Measurements from ENCODE around the gene ENHO. TPM values are rescaled to one million over a fixed set of nuclear protein-coding genes. Genes with fewer than 3 reads are reported as not detected.

The ENHO gene
- polyA plus RNA-seq = not detected

DNA sequence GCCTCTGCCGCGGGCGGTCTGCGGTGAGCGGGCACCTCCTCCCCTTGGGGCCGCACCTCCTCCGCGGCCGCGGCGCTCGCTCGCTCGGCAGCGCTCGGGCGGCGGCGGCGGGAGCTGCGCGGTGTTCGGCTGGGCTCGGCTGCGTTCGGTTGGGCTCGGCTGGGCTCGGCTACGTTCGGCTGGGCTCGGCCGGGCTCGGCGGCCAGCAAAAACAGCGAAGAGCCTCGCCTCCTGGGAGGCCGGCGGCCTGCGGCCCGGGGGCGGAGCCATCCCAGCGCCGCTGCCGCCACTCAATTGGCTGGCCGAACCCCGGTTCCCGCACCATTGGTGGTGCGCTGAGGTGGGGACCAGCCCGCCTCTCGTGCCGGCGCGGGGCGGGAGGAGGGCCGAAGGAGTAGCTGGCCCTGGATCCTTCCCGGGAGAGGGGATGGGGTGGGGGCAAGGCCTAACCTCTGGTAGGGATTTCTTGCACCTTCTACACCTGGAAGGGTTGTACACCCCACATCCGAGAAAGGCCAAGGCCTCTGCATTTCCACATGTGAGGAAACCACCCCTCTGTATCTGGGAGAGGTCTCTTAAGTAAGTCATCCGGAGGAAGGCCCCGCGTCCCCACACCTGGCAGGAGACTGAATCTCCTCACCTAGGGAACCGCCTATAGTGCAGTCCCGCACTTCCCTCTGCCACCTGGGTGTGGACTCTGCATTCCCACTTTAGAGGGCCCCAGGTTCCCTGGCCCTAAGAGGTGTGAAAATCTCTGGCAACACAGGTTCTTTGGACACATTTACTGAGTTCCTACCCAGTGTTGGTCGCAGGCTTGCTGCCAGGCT is at the start of gene ENHO:
ENHO (minus strand) TSS at position 20 of the 827 bp plus-strand sequence. CDS start 1,295 bp downstream, outside the sequence.
- peak within 1 kb of the TSS in 1 of 3 donors; percentile 39 for H3K27ac Mint-ChIP-seq
- H3K4me1 Mint-ChIP-seq = peaks cover 0 to 11% (median 6%) of the 10 kb centered on the region in 3 donors
- H3K27me3 Mint-ChIP-seq = peaks cover 8% of the 10 kb centered on the region
- H3K4me3 Mint-ChIP-seq = peak within 1 kb of the TSS; percentile 71 to 93 (median 82)
- no peaks in the 10 kb centered on the region for H3K36me3 Mint-ChIP-seq
- peaks cover 0 to 2% (median 0%) of the 10 kb centered on the region in 3 donors for H3K9me3 Mint-ChIP-seq

DNA sequence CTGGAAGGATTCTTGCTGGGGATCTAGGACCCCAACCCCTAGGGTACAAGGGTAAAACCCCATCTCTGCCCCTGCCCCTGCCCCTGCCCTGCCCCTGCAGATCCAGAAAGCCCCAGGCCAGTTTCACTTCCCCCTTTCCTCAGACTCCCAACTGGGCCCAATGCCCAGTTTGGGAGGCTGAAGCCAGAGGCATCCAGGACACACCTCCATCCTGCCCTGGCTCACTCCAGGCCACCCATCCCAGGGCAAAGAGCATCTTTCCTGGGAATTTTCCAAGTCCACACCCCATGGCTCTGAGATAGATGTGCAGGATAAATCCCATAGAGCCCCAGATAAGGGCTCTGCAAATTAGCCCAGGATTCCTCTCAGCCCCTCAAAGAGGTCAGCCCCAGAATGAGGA is 49.3 kb upstream of the ENHO start:
- Mint-ChIP-seq H3K4me1 (peaks cover 0 to 2% (median 2%) of the 10 kb centered on the region in 3 donors), H3K9me3 (no peaks in the 10 kb centered on the region), H3K27ac (no peak overlapping the region), H3K4me3 (peak overlapping the region in 1 of 4 donors; percentile 57), H3K27me3 (peaks cover 28% of the 10 kb centered on the region), H3K36me3 (no peaks in the 10 kb centered on the region)

DNA sequence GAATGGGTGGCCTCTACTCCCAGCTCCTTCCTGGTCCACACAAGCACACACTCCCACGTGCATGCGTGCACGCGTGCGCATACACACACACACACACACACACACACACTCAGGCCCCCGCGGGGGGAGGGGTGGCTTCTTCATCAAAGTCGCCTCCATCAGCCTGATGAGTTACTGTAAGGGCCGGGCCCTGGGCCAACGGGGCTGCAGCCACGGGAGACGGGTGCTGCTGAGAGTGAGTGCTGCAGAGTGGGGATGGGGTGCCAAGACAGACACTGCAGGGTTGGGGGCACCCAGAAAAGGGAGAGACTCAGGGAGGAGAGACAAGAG is 48.7 kb upstream of the ENHO start:
- Mint-ChIP-seq H3K27me3 (peaks cover 26% of the 10 kb centered on the region), H3K4me1 (peaks cover 0 to 2% (median 1%) of the 10 kb centered on the region in 3 donors), H3K4me3 (no peak overlapping the region), H3K27ac (no peak overlapping the region), H3K36me3 (no peaks in the 10 kb centered on the region), H3K9me3 (no peaks in the 10 kb centered on the region)

DNA sequence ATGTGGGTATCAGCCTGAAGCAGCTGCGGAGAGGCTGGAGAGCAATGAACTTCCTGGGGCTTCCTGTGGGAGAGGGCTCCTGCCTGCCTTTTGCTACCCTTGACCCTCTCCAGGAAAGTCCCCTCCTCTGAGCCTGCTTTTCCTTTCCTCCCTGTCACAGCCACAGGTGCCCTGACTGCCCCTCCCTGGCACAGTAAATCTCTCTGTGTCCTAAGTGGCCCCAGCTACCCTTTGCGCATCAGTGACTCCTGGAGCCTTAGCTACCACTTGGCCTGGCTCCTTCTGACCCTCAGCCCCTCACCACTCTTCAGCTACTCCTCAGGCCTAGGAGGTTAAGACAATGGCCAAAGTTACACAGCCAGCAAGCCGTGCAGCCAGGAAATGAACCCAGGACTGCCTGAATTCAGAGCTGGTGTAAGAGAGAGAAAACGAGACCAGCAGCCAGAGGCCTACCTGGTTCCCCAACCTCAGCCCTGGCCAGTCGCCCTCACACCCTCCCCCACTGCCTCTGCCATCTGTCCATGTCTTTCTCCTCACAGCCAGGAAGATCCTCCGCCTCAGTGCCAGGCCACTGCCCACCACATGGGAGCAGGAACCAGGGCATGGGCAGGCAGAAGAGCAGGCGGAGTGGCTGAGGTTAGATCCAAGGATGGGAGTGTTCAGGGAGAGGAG is 48.2 kb upstream of the ENHO start:
- H3K27ac Mint-ChIP-seq = no peak overlapping the region
- H3K9me3 Mint-ChIP-seq = no peaks in the 10 kb centered on the region
- peak overlapping the region in 1 of 4 donors; percentile 3 for H3K4me3 Mint-ChIP-seq
- H3K4me1 Mint-ChIP-seq = peaks cover 0 to 1% (median 0%) of the 10 kb centered on the region in 3 donors
- H3K36me3 Mint-ChIP-seq = no peaks in the 10 kb centered on the region
- H3K27me3 Mint-ChIP-seq = peaks cover 21% of the 10 kb centered on the region

DNA sequence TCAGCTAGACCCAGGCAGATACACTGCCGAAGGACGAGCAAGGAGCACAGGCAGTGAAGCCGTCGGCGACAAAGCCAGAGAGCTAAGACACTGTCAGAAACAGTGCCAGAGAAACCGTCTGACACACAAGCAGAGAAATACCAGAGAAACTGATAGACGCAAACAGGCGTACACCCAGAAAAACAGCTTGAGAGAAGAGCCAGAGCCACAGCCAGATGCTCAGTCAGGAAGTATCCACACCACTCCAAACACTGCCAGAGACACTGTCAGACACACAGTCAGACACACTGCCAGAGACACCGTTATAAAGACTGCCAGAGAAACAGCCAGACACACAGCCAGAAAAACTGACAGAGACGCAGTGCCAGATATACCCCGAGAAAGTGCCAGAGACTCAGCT is 47.6 kb upstream of the ENHO start:
- Mint-ChIP-seq H3K27me3 (peaks cover 20% of the 10 kb centered on the region), H3K4me1 (peaks cover 0 to 1% (median 0%) of the 10 kb centered on the region in 3 donors), H3K27ac (no peak overlapping the region), H3K4me3 (no peak overlapping the region), H3K36me3 (no peaks in the 10 kb centered on the region), H3K9me3 (no peaks in the 10 kb centered on the region)

DNA sequence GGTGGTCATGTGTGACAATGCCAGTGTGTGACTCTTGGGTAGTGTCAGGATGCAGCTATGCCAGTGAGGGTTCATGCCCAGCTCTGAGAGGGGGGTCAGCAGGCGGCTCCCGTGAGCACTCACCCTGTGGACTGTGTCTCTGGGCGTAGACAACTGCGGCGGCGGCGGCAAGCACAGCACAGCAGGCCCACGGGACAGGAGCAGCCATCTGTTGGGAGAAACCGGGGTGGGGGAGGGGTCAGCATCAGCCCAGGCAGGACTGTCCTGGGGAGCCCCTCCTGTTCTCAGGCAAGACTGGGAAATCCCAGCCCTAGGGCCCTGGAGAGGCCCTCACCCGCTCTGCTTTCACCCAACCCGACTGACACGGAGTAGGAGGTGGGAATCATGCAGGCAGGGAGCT is 46.0 kb upstream of the ENHO start:
- Mint-ChIP-seq H3K4me1 (peaks cover 0 to 1% (median 0%) of the 10 kb centered on the region in 3 donors), H3K4me3 (no peak overlapping the region), H3K27me3 (peaks cover 21% of the 10 kb centered on the region), H3K27ac (no peak overlapping the region), H3K9me3 (no peaks in the 10 kb centered on the region), H3K36me3 (no peaks in the 10 kb centered on the region)

DNA sequence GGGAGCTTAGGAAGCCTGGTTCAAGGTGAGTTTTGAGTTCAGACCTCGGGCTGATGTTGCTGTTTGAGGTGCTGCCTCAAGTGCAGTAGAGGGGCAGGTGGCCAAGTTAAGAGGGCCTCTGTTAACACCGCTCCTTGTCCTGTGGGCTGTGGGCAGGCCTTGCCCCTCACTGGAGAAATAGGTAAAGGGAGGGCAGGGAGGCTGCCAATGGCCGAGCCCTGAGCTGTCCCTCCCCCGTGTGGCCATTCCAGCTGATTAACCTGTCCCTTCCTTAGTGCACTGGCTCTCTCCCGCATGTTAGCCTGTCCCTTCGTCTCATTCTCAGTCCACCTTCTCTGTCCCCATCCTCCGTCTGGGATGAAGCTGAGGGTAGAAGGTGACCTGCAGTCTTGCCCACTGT is 45.3 kb upstream of the ENHO start:
- H3K36me3 Mint-ChIP-seq = no peaks in the 10 kb centered on the region
- H3K4me1 Mint-ChIP-seq = peaks cover 0 to 1% (median 0%) of the 10 kb centered on the region in 3 donors
- H3K9me3 Mint-ChIP-seq = no peaks in the 10 kb centered on the region
- H3K4me3 Mint-ChIP-seq = no peak overlapping the region
- H3K27me3 Mint-ChIP-seq = peaks cover 21% of the 10 kb centered on the region
- H3K27ac Mint-ChIP-seq = no peak overlapping the region

DNA sequence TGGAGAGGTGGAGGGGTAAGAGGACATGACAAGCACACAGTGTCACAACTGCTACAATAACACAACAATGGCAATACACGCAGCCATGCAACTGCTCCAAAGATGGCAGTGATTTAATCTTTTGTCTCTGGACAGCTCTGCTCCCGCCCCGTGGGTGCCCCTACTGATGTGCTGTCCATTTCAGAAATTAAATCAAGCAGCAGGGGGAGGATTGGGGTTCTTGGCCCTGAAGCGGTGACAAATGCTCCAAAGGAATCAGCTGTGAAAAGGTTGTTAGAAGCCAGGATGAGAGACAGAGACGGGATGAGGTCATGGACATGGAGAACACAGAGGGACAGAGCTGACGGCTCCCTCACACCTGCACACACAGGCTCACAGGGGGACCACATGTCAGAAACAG is 44.2 kb upstream of the ENHO start:
- Mint-ChIP-seq H3K4me1 (peaks cover 0 to 1% (median 0%) of the 10 kb centered on the region in 3 donors), H3K9me3 (peaks cover 0 to 3% (median 2%) of the 10 kb centered on the region in 3 donors), H3K27me3 (peaks cover 21% of the 10 kb centered on the region), H3K4me3 (no peak overlapping the region), H3K36me3 (no peaks in the 10 kb centered on the region), H3K27ac (no peak overlapping the region)

DNA sequence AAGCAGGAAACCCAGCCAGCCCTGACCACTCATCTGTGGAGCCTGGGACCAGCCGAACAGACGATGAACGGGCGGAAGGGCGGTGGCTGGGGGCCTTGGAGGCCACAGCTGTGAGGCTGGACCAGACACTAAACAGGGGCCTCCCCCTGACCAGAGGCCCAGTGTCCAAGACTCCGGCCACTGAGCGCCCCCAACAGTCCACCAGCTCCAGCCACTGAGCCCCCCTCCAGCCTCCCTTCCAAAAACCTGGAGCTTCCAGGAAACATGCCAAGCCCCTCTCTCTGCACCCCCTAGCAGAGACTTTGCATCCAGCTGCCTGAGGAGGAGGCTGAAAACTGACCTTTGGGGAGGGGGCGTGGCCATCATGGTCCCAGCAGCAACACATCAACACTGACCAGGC is 43.5 kb upstream of the ENHO start:
- peaks cover 0 to 6% (median 2%) of the 10 kb centered on the region in 3 donors for H3K9me3 Mint-ChIP-seq

DNA sequence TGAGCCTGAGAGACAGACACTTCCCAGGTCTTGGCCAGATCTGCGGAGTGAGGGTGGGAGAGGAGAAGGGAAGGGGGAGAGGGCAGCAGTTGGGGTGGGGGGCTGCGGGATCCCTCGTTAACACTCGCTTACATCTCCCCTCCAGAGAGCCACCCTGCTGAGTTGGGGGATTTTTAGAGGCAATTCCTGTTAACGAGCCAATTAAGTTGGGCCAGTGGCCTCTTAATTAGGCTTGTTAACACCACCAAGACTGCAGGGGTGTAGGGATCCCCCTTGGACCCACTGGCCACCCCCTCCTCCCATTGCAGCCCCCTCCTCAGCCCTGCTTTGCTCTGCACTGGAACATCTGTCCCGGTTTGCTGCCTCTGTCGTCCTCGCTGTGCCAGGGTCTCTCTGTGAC is 43.1 kb upstream of the ENHO start:
- peaks cover 0 to 6% (median 2%) of the 10 kb centered on the region in 3 donors for H3K9me3 Mint-ChIP-seq
- H3K4me3 Mint-ChIP-seq = no peak overlapping the region
- no peaks in the 10 kb centered on the region for H3K36me3 Mint-ChIP-seq
- no peak overlapping the region for H3K27ac Mint-ChIP-seq
- peaks cover 23% of the 10 kb centered on the region for H3K27me3 Mint-ChIP-seq
- no peaks in the 10 kb centered on the region for H3K4me1 Mint-ChIP-seq

More for the DNA sequence above, 43.5 kb upstream of the ENHO start:
- Mint-ChIP-seq H3K4me1 (no peaks in the 10 kb centered on the region), H3K36me3 (no peaks in the 10 kb centered on the region), H3K27ac (no peak overlapping the region), H3K27me3 (peaks cover 20% of the 10 kb centered on the region), H3K4me3 (no peak overlapping the region)

DNA sequence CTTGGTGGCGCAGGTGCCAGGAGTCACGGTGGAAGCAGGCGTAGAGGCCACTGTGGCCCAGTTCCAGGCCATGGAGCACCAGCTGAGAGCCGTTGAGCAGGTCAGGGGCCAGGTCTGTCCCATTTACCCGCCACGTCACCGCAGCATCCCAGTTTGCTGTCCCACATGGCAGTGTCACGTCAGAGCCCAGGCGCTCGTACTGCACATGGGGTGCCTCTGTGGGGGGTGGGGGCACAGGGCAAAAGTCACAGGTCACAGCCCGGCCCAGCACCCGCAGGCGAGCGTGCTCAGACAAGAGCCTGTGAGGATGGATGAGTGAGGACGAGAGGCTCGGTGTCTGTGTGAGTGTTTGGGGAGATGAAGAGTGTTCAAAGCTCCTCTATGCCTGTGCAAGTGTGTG is 41.8 kb upstream of the ENHO start:
- Mint-ChIP-seq H3K9me3 (peaks cover 0 to 6% (median 2%) of the 10 kb centered on the region in 3 donors), H3K36me3 (no peaks in the 10 kb centered on the region), H3K4me3 (no peak overlapping the region), H3K4me1 (peaks cover 0 to 4% (median 2%) of the 10 kb centered on the region in 3 donors), H3K27ac (peak overlapping the region in 1 of 3 donors; percentile 72), H3K27me3 (peaks cover 26% of the 10 kb centered on the region)

DNA sequence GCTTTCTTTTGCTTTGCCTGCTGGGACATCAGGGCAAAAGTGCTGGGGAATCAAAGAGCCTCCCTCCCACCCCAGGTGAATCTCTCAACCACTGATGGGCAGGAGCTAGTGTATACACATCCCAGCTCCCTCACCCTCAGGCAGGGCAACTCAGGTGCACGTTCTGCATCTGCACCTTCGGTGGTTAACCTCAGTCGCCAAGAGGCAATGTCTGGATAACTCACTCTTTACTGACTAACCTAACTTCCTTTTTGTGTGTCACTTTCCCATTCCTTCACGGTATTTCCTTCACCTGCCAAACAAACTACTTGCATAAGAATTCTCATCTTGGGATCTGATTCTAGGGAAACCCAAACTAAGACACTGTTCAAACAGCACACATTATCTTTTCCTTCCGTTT is 40.5 kb upstream of the ENHO start:
- H3K4me1 Mint-ChIP-seq = peaks cover 0 to 4% (median 2%) of the 10 kb centered on the region in 3 donors
- H3K4me3 Mint-ChIP-seq = no peak overlapping the region
- peaks cover 0 to 8% (median 2%) of the 10 kb centered on the region in 3 donors for H3K9me3 Mint-ChIP-seq
- no peak overlapping the region for H3K27ac Mint-ChIP-seq
- peaks cover 25% of the 10 kb centered on the region for H3K27me3 Mint-ChIP-seq
- no peaks in the 10 kb centered on the region for H3K36me3 Mint-ChIP-seq

DNA sequence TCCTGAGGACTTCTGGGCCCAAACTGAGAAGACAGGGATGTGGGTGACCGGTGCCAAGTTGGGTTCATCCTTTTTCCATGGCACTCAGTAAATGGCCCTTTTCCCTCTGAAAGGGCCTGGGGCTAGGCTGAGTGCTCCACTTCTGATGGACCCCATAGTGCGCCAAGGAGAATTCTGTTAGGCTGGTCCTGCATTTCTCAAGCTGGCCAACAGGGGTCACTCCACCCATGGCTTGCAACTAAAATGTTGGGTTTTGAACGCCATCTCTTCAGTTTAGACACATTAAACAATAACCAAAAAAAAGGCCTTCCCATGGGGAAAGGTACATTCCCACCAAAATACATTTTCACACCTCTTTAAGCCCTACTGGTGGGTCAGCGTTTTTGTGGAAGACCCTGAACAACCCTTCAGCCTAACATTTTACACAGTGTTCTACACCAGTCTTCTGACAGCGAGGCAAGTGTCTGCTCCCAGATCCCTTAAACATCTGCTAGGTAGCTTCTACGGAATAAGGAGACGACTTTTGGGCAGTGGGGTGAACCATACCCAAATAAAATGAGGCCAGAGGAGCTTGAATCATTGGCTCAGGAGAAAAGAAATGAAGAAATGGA is 39.5 kb upstream of the ENHO start:
- Mint-ChIP-seq H3K36me3 (no peaks in the 10 kb centered on the region), H3K27ac (no peak overlapping the region), H3K27me3 (peaks cover 25% of the 10 kb centered on the region), H3K9me3 (peaks cover 0 to 8% (median 2%) of the 10 kb centered on the region in 3 donors), H3K4me1 (peaks cover 0 to 4% (median 2%) of the 10 kb centered on the region in 3 donors), H3K4me3 (peak overlapping the region in 1 of 4 donors; percentile 14)

DNA sequence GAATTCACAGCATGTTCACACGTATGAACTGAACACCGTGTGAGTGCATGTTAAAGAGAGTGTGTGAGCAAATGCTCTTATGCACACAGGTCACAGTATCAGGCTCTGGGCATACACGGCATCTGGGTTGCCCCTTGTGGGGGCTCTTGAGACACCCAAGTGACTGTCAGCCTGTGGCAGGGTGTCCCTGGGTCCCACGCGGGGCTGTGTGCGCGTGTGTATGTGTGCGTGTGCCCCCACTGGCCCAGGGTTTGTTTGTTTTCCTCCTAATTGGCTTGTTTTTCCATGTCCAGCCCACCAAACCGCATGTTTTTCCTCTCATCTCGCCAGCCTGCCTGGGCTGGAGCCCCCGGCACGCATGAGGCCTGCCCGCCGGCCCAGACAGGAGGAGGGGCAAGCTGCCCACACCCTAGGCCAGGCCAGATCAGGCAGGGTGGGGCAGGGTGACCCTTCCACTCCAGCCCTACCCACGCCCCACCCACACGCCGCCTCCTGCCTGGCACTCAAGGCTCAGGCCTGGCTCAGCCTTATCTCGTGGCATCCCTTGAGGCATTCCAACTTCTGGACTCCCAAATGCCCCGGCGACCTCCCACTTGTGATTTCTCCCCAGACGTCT is 37.9 kb upstream of the ENHO start:
- Mint-ChIP-seq H3K36me3 (no peaks in the 10 kb centered on the region), H3K27ac (no peak overlapping the region), H3K4me3 (peak overlapping the region in 1 of 4 donors; percentile 49), H3K27me3 (peaks cover 22% of the 10 kb centered on the region), H3K9me3 (peaks cover 0 to 8% (median 2%) of the 10 kb centered on the region in 3 donors), H3K4me1 (peaks cover 0 to 4% (median 2%) of the 10 kb centered on the region in 3 donors)
